ENCODE measurements around the gene IPO13. TPM values are rescaled to one million over a fixed set of nuclear protein-coding genes. Genes with fewer than 3 reads are reported as not detected.

The IPO13 gene
- total RNA-seq, 1 experiment from 2014 or later: 33.7 TPM

DNA sequence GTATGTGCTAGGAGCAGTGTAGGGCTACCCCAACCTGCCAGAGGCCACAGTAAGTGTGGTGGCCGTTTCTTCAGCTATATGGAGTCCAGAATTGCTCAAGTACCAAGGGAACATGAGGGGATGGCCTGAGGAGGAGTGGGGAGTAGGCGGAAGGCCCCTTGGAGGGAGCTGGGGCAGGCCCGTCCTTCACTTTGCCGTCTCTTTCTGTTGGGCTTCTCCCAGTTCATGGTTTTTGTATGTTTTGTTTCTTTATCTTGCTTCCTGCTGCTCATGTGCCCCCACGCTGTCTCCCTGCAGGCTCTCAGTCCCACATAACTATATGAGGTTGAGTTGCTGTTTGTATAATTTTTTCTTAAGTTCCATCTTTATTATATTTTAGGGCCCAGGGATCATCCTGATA is 17.1 kb downstream of the IPO13 start:
- TF ChIP-seq, protein P1, sequence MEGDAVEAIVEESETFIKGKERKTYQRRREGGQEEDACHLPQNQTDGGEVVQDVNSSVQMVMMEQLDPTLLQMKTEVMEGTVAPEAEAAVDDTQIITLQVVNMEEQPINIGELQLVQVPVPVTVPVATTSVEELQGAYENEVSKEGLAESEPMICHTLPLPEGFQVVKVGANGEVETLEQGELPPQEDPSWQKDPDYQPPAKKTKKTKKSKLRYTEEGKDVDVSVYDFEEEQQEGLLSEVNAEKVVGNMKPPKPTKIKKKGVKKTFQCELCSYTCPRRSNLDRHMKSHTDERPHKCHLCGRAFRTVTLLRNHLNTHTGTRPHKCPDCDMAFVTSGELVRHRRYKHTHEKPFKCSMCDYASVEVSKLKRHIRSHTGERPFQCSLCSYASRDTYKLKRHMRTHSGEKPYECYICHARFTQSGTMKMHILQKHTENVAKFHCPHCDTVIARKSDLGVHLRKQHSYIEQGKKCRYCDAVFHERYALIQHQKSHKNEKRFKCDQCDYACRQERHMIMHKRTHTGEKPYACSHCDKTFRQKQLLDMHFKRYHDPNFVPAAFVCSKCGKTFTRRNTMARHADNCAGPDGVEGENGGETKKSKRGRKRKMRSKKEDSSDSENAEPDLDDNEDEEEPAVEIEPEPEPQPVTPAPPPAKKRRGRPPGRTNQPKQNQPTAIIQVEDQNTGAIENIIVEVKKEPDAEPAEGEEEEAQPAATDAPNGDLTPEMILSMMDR (conservative IDR thresholded peaks at IDR 0.05; ENCODE audit: low read depth, low read length): no peak
- TF ChIP-seq EZH2 (IDR thresholded peaks at IDR 0.05; ENCODE audit: low read length, unreplicated experiment): no peak
- TF ChIP-seq EZH2phosphoT487 (IDR thresholded peaks at IDR 0.05; ENCODE audit: borderline replicate concordance, low read length): no peak

GRCh38 chr1:43965316-43965715 is 18.6 kb downstream of the IPO13 start:
- ChIA-PET POLR2A (ENCODE audit: unreplicated experiment) (no interaction called here), CTCF (no interaction called here)
- Histone ChIP-seq H2AFZ (ENCODE audit: low read length) (no peak overlapping the region), H3K27ac (ENCODE audit: low read length) (no peak overlapping the region), H3F3A (ENCODE audit: low read length, unreplicated experiment) (no peaks in the 10 kb centered on the region), H3K79me2 (ENCODE audit: low read length) (peaks cover 5% of the 10 kb centered on the region), H3K4me1 (ENCODE audit: insufficient read depth, low read length) (no peaks in the 10 kb centered on the region), H3K9ac (ENCODE audit: low read length) (no peak overlapping the region), H4K20me1 (ENCODE audit: low read length) (no peaks in the 10 kb centered on the region), H3K9me3 (ENCODE audit: low read length) (no peaks in the 10 kb centered on the region), H3K27me3 (ENCODE audit: low read length) (no peaks in the 10 kb centered on the region), H3K4me2 (ENCODE audit: low read length) (no peak overlapping the region), H3K36me3 (ENCODE audit: low read depth, low read length) (peaks cover 7% of the 10 kb centered on the region), H3K9me2 (replicated peaks; ENCODE audit: low read length) (no peaks in the 10 kb centered on the region), H3K4me3 (ENCODE audit: low read length) (no peak overlapping the region)
- no peak for ATAC-seq
- no peak for DNase-seq
- intact Hi-C loops (cut with micrococcal nuclease): no loop called here
- no TSS peak for BruUV-seq (replicated peaks)
- TF ChIP-seq, protein P1 (conservative IDR thresholded peaks at IDR 0.05; ENCODE audit: low read depth, low read length): no peak

More for the DNA sequence above, 17.1 kb downstream of the IPO13 start:
- no TSS peak for BruUV-seq (replicated peaks)
- Histone ChIP-seq H3K27ac (ENCODE audit: low read length) (no peak overlapping the region), H3K36me3 (ENCODE audit: low read depth, low read length) (peaks cover 7% of the 10 kb centered on the region), H3K4me3 (ENCODE audit: low read length) (no peak overlapping the region), H3K79me2 (ENCODE audit: low read length) (no peaks in the 10 kb centered on the region), H2AFZ (ENCODE audit: low read length) (no peak overlapping the region), H3K9me2 (replicated peaks; ENCODE audit: low read length) (no peaks in the 10 kb centered on the region), H3K9ac (ENCODE audit: low read length) (no peak overlapping the region), H4K20me1 (ENCODE audit: low read length) (no peaks in the 10 kb centered on the region), H3K4me2 (ENCODE audit: low read length) (no peak overlapping the region), H3K9me3 (ENCODE audit: low read length) (no peaks in the 10 kb centered on the region), H3K27me3 (ENCODE audit: low read length) (no peaks in the 10 kb centered on the region), H3F3A (ENCODE audit: low read length, unreplicated experiment) (no peaks in the 10 kb centered on the region), H3K4me1 (ENCODE audit: insufficient read depth, low read length) (no peaks in the 10 kb centered on the region)
- POLR2A ChIA-PET (ENCODE audit: unreplicated experiment): no interaction called here
- ATAC-seq (no peak), DNase-seq (no peak)
- CTCF ChIA-PET: no interaction called here
- intact Hi-C loops (cut with micrococcal nuclease): no loop called here

- ATAC-seq: no peak
- Histone ChIP-seq H3K27ac (ENCODE audit: low read length) (no peak overlapping the region), H3K79me2 (ENCODE audit: low read length) (peaks cover 20% of the 10 kb centered on the region), H3K4me3 (ENCODE audit: low read length) (no peak overlapping the region), H3K4me2 (ENCODE audit: low read length) (no peak overlapping the region), H3K27me3 (ENCODE audit: low read length) (no peaks in the 10 kb centered on the region), H3K4me1 (ENCODE audit: insufficient read depth, low read length) (peaks cover 9% of the 10 kb centered on the region), H3K9me3 (ENCODE audit: low read length) (no peaks in the 10 kb centered on the region), H3K36me3 (ENCODE audit: low read depth, low read length) (peaks cover 24% of the 10 kb centered on the region), H3F3A (ENCODE audit: low read length, unreplicated experiment) (no peaks in the 10 kb centered on the region), H3K9me2 (replicated peaks; ENCODE audit: low read length) (no peaks in the 10 kb centered on the region), H3K9ac (ENCODE audit: low read length) (no peak overlapping the region), H4K20me1 (ENCODE audit: low read length) (no peaks in the 10 kb centered on the region), H2AFZ (ENCODE audit: low read length) (no peak overlapping the region)
- ChIA-PET CTCF (interaction anchor here (1.0 kb wide), 1 partner anchor 205 kb away, joined by 3 read pairs; no protein-coding TSS in a partner anchor), POLR2A (ENCODE audit: unreplicated experiment) (no interaction called here)
- BruUV-seq (replicated peaks): no TSS peak
- intact Hi-C loops (cut with micrococcal nuclease): loop anchor here (2.0 kb wide), 1 partner anchor 22 kb away; the partner anchor contains the start of gene IPO13
- DNase-seq: peak; percentile 44
- no peak for TF ChIP-seq EZH2phosphoT487 (IDR thresholded peaks at IDR 0.05; ENCODE audit: borderline replicate concordance, low read length)
- TF ChIP-seq EZH2 (IDR thresholded peaks at IDR 0.05; ENCODE audit: low read length, unreplicated experiment): no peak
- TF ChIP-seq, protein P1 (conservative IDR thresholded peaks at IDR 0.05; ENCODE audit: low read depth, low read length): no peak
Measured at GRCh38 chr1:43968348-43968948, 21.7 kb downstream of the IPO13 start.
